ENCODE data around the gene ZCCHC7. TPM values are rescaled to one million over a fixed set of nuclear protein-coding genes. Genes with fewer than 3 reads are reported as not detected.

Gene ZCCHC7
- total and polyA plus RNA-seq, 2 of the 8 experiments (the other 6 are each of a cell fraction or from before 2014, with no cell fraction given): 12.2 to 27.5 TPM

DNA sequence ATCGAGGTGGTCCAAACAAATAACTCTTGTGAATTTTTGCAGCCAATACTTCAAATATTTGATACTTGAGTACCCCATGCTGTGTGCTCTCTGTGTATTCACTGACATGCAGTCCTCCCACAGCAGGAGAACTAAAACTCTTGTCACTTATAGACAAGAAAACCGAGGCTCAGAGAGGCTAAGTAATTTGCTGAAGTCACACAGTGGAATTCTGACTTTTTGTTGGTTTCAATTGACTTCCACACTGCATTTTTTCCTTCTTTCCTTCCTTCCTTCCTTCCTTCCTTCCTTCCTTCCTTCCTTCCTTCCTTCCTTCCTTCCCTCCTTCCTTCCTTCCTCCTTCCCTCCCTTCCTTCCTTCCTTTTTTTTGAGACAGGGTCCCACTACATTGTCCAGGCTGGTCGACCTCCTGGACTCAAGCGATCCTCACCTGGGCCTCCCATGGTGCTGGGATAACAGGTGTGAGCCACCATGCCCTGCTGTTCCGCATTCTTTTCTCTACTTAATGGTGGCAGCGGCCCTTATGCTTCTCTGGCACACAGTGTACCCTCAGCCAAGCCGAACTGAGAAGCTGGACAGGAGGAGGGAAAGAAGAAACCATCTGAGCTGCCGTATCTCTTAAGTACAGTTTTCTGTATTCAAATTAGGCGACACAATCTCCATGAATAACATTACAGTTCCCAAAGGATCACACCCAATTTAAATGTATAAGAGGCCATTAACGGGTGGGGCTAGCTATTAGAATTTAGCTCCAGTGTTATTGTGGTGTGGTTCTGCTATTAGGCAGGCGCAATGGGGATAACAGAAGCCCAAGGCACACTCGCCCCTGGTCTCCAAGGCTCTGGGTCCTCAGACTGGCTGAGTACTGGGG lies 263.7 kb downstream of the ZCCHC7 start (continued):
- TF ChIP-seq, protein P1, sequence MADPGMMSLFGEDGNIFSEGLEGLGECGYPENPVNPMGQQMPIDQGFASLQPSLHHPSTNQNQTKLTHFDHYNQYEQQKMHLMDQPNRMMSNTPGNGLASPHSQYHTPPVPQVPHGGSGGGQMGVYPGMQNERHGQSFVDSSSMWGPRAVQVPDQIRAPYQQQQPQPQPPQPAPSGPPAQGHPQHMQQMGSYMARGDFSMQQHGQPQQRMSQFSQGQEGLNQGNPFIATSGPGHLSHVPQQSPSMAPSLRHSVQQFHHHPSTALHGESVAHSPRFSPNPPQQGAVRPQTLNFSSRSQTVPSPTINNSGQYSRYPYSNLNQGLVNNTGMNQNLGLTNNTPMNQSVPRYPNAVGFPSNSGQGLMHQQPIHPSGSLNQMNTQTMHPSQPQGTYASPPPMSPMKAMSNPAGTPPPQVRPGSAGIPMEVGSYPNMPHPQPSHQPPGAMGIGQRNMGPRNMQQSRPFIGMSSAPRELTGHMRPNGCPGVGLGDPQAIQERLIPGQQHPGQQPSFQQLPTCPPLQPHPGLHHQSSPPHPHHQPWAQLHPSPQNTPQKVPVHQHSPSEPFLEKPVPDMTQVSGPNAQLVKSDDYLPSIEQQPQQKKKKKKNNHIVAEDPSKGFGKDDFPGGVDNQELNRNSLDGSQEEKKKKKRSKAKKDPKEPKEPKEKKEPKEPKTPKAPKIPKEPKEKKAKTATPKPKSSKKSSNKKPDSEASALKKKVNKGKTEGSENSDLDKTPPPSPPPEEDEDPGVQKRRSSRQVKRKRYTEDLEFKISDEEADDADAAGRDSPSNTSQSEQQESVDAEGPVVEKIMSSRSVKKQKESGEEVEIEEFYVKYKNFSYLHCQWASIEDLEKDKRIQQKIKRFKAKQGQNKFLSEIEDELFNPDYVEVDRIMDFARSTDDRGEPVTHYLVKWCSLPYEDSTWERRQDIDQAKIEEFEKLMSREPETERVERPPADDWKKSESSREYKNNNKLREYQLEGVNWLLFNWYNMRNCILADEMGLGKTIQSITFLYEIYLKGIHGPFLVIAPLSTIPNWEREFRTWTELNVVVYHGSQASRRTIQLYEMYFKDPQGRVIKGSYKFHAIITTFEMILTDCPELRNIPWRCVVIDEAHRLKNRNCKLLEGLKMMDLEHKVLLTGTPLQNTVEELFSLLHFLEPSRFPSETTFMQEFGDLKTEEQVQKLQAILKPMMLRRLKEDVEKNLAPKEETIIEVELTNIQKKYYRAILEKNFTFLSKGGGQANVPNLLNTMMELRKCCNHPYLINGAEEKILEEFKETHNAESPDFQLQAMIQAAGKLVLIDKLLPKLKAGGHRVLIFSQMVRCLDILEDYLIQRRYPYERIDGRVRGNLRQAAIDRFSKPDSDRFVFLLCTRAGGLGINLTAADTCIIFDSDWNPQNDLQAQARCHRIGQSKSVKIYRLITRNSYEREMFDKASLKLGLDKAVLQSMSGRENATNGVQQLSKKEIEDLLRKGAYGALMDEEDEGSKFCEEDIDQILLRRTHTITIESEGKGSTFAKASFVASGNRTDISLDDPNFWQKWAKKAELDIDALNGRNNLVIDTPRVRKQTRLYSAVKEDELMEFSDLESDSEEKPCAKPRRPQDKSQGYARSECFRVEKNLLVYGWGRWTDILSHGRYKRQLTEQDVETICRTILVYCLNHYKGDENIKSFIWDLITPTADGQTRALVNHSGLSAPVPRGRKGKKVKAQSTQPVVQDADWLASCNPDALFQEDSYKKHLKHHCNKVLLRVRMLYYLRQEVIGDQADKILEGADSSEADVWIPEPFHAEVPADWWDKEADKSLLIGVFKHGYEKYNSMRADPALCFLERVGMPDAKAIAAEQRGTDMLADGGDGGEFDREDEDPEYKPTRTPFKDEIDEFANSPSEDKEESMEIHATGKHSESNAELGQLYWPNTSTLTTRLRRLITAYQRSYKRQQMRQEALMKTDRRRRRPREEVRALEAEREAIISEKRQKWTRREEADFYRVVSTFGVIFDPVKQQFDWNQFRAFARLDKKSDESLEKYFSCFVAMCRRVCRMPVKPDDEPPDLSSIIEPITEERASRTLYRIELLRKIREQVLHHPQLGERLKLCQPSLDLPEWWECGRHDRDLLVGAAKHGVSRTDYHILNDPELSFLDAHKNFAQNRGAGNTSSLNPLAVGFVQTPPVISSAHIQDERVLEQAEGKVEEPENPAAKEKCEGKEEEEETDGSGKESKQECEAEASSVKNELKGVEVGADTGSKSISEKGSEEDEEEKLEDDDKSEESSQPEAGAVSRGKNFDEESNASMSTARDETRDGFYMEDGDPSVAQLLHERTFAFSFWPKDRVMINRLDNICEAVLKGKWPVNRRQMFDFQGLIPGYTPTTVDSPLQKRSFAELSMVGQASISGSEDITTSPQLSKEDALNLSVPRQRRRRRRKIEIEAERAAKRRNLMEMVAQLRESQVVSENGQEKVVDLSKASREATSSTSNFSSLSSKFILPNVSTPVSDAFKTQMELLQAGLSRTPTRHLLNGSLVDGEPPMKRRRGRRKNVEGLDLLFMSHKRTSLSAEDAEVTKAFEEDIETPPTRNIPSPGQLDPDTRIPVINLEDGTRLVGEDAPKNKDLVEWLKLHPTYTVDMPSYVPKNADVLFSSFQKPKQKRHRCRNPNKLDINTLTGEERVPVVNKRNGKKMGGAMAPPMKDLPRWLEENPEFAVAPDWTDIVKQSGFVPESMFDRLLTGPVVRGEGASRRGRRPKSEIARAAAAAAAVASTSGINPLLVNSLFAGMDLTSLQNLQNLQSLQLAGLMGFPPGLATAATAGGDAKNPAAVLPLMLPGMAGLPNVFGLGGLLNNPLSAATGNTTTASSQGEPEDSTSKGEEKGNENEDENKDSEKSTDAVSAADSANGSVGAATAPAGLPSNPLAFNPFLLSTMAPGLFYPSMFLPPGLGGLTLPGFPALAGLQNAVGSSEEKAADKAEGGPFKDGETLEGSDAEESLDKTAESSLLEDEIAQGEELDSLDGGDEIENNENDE (IDR thresholded peaks at IDR 0.05; ENCODE audit: insufficient replicate concordance, low read length): no peak
- TF ChIP-seq SIX5 (IDR thresholded peaks at IDR 0.05; ENCODE audit: low read depth, low read length) (no peak), ZNF274 (IDR thresholded peaks at IDR 0.05; ENCODE audit: borderline replicate concordance, extremely low read depth, low read length) (no peak), JUN (IDR thresholded peaks at IDR 0.05; ENCODE audit: low read depth, low read length) (no peak)
- TF ChIP-seq, protein P2, sequence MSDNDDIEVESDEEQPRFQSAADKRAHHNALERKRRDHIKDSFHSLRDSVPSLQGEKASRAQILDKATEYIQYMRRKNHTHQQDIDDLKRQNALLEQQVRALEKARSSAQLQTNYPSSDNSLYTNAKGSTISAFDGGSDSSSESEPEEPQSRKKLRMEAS (IDR thresholded peaks at IDR 0.05): no peak
